HEK293T (cell line): Measurements from ENCODE around the gene RAMP3.
"Not testable (repeated sequence)": the region's sequence is repeated elsewhere in the genome, so short reads cannot be mapped to it uniquely, and the experiment has no call there.

Source experiments
- CTCF ChIA-PET: fragments of 350-600 bp; formaldehyde crosslinking; extraction: SDS; loops from one replicate; lab custom pipeline; 2021; ENCODE audit warnings: antibody characterized with exemption, inconsistent platforms; lab: Yijun Ruan, JAX
- POLR2A ChIA-PET: fragments of 350-600 bp; formaldehyde crosslinking; extraction: SDS; loops from one replicate; lab custom pipeline; 2020; ENCODE audit warnings: antibody characterized with exemption, inconsistent platforms; lab: Yijun Ruan, JAX
- DNase-seq: peaks from one replicate; pipeline ENCODE4 v3.0.0; 2012; ENCODE audit warnings: mixed read lengths; ENCODE audit errors: extremely low spot score
- ARNT ChIP-seq: fragments of 450-650 bp; IDR thresholded peaks from 2 replicates; pipeline ENCODE4 v1.6.1; 2017; ENCODE audit warnings: mild to moderate bottlenecking
- BHLHE40 ChIP-seq: fragments of 450-650 bp; IDR thresholded peaks from 2 replicates; pipeline ENCODE4 v1.6.1; 2016; ENCODE audit warnings: mild to moderate bottlenecking, moderate library complexity, borderline replicate concordance
- CTBP1 ChIP-seq: fragments of 450-650 bp; IDR thresholded peaks from 2 replicates; pipeline ENCODE4 v1.6.1; 2016; ENCODE audit warnings: borderline replicate concordance
- ELF4 ChIP-seq: fragments of 450-650 bp; IDR thresholded peaks from 2 replicates; pipeline ENCODE4 v1.6.1; 2017; ENCODE audit warnings: antibody characterized with exemption
- FOXA1 ChIP-seq: fragments of 450-650 bp; IDR thresholded peaks from 2 replicates; pipeline ENCODE4 v1.6.1; 2016; ENCODE audit warnings: mild to moderate bottlenecking
- FOXK2 ChIP-seq: fragments of 450-650 bp; IDR thresholded peaks from 2 replicates; pipeline ENCODE4 v1.6.1; 2016; ENCODE audit warnings: mild to moderate bottlenecking
- FOXM1 ChIP-seq: fragments of 450-650 bp; IDR thresholded peaks from 2 replicates; pipeline ENCODE4 v1.6.1; 2017; ENCODE audit warnings: mild to moderate bottlenecking, borderline replicate concordance
- HDGF ChIP-seq: fragments of 450-650 bp; IDR thresholded peaks from 2 replicates; pipeline ENCODE4 v1.6.1; 2017; ENCODE audit warnings: antibody characterized with exemption, borderline replicate concordance
- L3MBTL2 ChIP-seq: fragments of 450-650 bp; conservative IDR thresholded peaks from 2 replicates; pipeline ENCODE4 v1.6.1; 2016; ENCODE audit warnings: mild to moderate bottlenecking
- LEF1 ChIP-seq: fragments of 450-650 bp; IDR thresholded peaks from 2 replicates; pipeline ENCODE4 v1.6.1; 2017; ENCODE audit warnings: mild to moderate bottlenecking, borderline replicate concordance
- NFRKB ChIP-seq: fragments of 450-650 bp; IDR thresholded peaks from 2 replicates; pipeline ENCODE4 v1.6.1; 2016; ENCODE audit warnings: mild to moderate bottlenecking, moderate library complexity
- SP1 ChIP-seq: fragments of 450-650 bp; IDR thresholded peaks from 2 replicates; pipeline ENCODE4 v1.6.1; 2017
- SUZ12 ChIP-seq: fragments of 450-650 bp; IDR thresholded peaks from 2 replicates; pipeline ENCODE4 v1.6.1; 2016; ENCODE audit warnings: mild to moderate bottlenecking
- TARDBP ChIP-seq: fragments of 450-650 bp; IDR thresholded peaks from 2 replicates; pipeline ENCODE4 v1.6.1; 2016
- ZNF384 ChIP-seq: fragments of 450-650 bp; IDR thresholded peaks from 2 replicates; pipeline ENCODE4 v1.6.1; 2016
- TF ChIP-seq, protein P1 (sequence below): fragments of 450-650 bp; IDR thresholded peaks from 2 replicates; pipeline ENCODE4 v1.6.1; 2016

Gene RAMP3

GRCh38 chr7:45203936-45204445 lies 46.4 kb downstream of the RAMP3 start:
- POLR2A ChIA-PET, result no interaction called here
- DNase-seq, result no peak
- TF ChIP-seq CTBP1 (no peak), SP1 (no peak), NFRKB (no peak), HDGF (no peak)
- CTCF ChIA-PET, result no interaction called here

- CTCF ChIA-PET, result interaction anchor here (2.7 kb wide), 1 partner anchor 11 kb away, joined by 11 read pairs; no protein-coding TSS in a partner anchor
- DNase-seq, POLR2A ChIA-PET: not testable (repeated sequence)
Measured at GRCh38 chr7:45206266-45206665, 48.7 kb downstream of the RAMP3 start.

DNA sequence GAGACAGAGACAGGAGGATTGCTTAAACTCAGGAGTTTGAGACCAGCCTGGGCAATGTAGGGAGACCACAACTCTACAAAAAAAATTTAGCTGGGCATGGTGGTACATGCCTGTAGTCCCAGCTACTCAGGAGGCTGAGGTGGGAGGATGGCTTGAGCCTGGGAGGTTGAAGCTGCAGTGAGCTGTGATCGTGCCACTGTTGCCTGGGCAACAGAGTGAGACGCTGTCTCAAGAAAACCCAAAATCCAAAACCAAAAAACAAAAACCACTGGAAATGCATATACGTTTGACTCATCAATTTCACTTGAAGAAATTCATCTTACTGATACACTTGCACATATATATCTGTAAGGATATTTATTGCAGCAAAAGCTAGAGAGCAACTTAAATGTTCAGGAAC lies 52.3 kb downstream of the RAMP3 start:
- POLR2A ChIA-PET, DNase-seq, CTCF ChIA-PET: not testable (repeated sequence)

DNA sequence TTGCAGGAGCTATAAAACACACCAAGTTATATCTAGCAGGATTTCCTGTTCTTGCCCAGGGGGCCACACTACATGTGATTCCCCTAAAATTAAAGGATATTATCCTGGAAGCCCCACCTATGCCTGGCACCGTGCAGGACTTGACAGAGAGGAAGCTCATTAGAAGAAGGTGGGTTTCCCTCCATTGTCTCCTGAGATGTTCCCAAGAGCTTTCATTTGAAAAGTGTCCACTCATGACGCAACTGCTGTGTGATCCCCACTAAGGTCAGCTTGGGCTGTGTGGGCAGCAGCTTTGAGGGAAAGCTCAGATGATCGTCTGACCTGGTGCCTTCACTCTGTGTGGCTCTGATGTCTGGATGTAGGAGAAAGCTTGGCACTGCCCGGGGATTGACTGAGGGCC lies 53.5 kb downstream of the RAMP3 start:
- CTCF ChIA-PET, result no interaction called here
- POLR2A ChIA-PET, result no interaction called here
- no peak for DNase-seq
- no peak for TF ChIP-seq CTBP1

GRCh38 chr7:45211958-45212357 lies 54.4 kb downstream of the RAMP3 start:
- TF ChIP-seq BHLHE40 (no peak), CTBP1 (no peak), SP1 (no peak), ARNT (no peak)
- TF ChIP-seq, protein P1, sequence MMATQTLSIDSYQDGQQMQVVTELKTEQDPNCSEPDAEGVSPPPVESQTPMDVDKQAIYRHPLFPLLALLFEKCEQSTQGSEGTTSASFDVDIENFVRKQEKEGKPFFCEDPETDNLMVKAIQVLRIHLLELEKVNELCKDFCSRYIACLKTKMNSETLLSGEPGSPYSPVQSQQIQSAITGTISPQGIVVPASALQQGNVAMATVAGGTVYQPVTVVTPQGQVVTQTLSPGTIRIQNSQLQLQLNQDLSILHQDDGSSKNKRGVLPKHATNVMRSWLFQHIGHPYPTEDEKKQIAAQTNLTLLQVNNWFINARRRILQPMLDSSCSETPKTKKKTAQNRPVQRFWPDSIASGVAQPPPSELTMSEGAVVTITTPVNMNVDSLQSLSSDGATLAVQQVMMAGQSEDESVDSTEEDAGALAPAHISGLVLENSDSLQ, result no peak
- CTCF ChIA-PET, result no interaction called here
- POLR2A ChIA-PET, result no interaction called here
- no peak for DNase-seq

- no peak for TF ChIP-seq ZNF384
- TF ChIP-seq ARNT, result no peak
- no peak for TF ChIP-seq FOXK2
- TF ChIP-seq BHLHE40, result no peak
- no peak for TF ChIP-seq HDGF
- TF ChIP-seq LEF1, result no peak
- no peak for TF ChIP-seq CTBP1
- TF ChIP-seq, protein P1, result no peak
- TF ChIP-seq FOXM1, result no peak
- no peak for TF ChIP-seq FOXA1
- no peak for TF ChIP-seq SUZ12
- TF ChIP-seq SP1, result no peak
- no peak for TF ChIP-seq L3MBTL2
- no peak for TF ChIP-seq NFRKB
- no peak for TF ChIP-seq ELF4
- TF ChIP-seq TARDBP, result no peak
- no peak for DNase-seq
- CTCF ChIA-PET, result no interaction called here
Measured at GRCh38 chr7:45212606-45213005, 55.0 kb downstream of the RAMP3 start.

DNA sequence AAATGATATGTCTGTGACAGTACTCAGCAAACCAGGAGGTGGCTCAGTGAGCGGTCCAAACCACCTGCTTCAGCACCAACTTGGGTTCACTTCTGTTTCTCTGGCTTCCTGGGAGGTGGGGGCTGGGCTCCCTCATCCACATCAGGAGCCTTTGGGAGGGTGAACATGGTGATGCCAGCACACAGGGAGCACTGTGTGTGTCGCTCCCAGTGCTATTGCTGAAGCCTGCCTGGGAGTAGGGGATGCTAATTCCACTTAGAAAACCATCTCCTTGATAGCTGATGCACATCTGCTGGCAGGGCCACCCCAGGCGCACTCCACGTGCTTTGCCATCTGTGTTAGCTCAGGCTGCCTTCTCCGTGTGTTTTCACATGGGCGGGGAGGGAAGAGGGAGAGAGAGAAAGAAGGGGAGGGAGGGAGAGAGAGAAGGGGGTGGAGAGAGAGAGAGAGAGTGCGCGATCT lies 58.0 kb downstream of the RAMP3 start:
- ChIA-PET CTCF (no interaction called here), POLR2A (no interaction called here)
- no peak for DNase-seq
- TF ChIP-seq FOXK2 (no peak), BHLHE40 (no peak), ELF4 (no peak), CTBP1 (no peak), FOXA1 (no peak)
- TF ChIP-seq, protein P1, result no peak

More at GRCh38 chr7:45212606-45213005, 55.0 kb downstream of the RAMP3 start:
- POLR2A ChIA-PET, result no interaction called here

GRCh38 chr7:45216181-45216580 lies 58.6 kb downstream of the RAMP3 start:
- POLR2A ChIA-PET, result no interaction called here
- no peak for TF ChIP-seq FOXK2
- CTCF ChIA-PET, result interaction anchor here (1.8 kb wide), 1 partner anchor 10 kb away, joined by 11 read pairs; no protein-coding TSS in a partner anchor
- no peak for DNase-seq
